HL-60 (cell line): ENCODE data around the gene ZNF219.

Experiments
- CTCF ChIP-seq: IDR thresholded peaks from one replicate; pipeline ENCODE4 v1.5.1; 2011; ENCODE audit warnings: low read length, control low read depth, inconsistent platforms; ENCODE audit not compliant: insufficient read depth
- GABPA ChIP-seq: IDR thresholded peaks from 2 replicates; pipeline ENCODE4 v1.6.1; 2012; ENCODE audit warnings: low read depth
- POLR2AphosphoS5 ChIP-seq: IDR thresholded peaks from 2 replicates; pipeline ENCODE4 v1.6.1; 2012; ENCODE audit warnings: low read depth
- REST ChIP-seq: IDR thresholded peaks from 2 replicates; pipeline ENCODE4 v1.6.1; 2012; ENCODE audit warnings: low read depth; ENCODE audit not compliant: insufficient replicate concordance

GRCh38 chr14:21113369-21113768 is 14.9 kb upstream of the ZNF219 start:
- TF ChIP-seq CTCF (no peak), GABPA (no peak), POLR2AphosphoS5 (no peak), REST (no peak)
